NCI-H2107 (cell line): ENCODE measurements around the gene ZNG1B.
"Not testable (repeated sequence)": the region's sequence is repeated elsewhere in the genome, so short reads cannot be mapped to it uniquely, and the experiment has no call there.

Experiments
- DNase-seq: peaks from one replicate; lab custom pipeline; 2025; lab: John Stamatoyannopoulos, UW

The ZNG1B gene

DNA sequence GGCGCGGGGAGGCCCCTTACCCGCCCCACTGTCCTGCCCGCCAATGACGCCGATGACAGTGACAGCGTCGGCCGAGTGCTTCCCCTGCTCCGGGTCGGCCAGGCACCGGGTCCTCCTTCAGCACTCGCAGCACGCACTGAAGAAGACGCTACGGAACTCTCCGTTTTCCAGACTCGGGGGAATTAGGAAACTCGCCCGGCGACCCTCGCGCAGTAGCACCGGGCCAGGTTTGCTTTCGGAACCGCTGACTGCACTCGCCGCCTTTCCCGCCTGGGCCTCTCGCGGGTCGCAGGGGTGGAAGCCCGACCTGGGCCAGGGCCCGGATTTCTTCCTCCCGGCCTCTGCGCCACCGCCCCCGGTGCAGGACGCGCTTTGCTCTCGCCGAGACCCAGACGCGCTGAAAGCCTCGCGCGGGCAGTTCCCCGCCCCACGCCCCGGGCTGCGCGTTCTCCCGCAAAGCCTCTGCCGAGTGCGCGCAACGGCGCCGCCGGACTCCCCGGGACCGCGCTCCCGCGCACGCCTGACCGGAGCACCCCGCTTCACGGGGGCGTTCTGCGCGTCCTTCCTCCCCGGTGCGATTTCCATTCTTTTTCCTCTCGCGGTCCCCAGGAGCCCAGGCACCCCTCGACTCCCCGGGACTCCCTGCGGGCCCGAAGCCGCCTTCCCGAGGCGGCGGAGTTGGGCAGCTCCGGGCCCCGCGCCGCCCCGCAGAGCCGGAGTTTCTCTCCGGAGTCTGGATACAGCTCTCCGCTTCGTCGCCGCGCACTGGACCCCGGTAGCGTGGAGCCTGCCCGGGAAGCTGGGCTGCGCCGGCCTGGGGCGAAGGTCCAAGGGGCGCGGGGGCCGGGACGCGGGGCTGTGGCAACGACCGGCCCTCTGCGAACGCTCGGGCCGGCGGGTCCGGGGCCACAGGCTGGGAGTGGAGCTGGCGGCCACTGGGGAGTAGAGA is 65.9 kb downstream of the ZNG1B start:
- DNase-seq: not testable (repeated sequence)

DNA sequence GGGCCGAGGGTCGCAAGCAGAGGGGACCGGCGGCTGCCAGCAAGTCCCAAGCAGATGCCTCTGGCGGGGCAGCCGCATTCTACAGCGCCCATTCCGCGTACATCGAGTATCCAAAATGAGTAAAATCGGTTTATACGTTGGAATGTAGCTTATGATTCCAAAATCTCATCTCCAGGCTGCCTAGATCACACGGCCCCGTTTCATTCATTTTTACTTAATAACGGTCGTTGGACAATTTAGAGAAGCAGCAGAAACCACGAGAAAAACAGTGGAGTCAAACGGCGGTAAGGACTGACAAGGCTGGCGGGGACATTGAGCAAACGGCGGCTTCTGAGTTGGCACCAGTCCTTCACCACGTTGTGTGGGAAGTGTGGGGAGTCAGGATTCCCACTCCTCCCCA is 66.6 kb downstream of the ZNG1B start:
- not testable (repeated sequence) for DNase-seq

DNA sequence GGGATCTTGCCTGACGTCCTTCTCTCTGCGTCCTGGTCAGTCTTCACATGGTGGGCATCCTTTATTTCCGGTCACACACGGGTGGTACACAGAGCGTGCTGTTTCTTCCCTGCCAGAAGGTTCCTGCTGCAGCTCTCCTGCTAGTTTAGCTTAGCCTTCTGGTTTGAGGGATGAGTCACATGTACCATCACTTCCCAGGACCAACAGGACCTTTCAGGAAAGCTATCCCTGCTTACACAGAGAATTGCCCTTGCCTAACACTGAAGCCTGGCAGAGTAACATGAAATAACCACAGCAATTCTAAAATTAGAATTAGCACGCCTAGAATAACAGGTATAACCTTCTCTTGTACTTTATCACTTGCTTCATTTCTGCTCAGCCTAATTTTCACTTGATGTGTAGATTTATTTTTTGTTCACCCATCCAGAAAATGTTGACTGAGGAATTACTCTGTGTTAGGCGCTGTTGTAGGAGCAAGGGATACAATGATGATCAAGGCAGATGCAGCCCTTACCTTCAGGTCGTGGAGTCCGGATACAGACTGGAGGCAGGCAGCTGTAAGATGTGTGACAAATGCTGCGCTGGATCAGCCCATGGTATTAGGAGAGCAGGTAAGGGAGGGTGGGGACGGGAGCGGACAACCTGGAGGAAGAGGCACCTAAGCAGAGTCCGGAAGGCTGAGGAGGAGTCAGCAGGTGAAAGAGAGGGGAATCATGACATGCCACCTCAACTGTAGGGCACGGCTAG is 70.1 kb downstream of the ZNG1B start:
- not testable (repeated sequence) for DNase-seq

DNA sequence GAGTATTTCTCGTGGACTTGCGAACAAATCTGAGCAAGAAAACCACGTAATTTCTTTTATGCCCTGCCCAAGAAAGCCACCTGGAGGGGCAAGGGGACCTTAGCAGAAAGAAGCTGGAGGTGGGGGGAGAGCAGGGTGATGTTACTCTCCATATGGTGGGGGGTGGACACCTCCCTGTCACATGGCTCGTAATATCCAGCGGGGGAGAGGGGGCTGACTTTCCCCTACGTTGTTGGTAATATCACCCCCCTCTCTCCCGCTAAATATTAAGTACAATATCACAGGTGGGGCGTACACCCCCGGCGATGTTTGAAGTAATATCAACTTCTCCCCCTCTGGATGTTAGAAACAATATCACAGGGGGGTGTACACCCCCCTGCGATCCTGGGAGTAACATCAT is 70.7 kb downstream of the ZNG1B start:
- DNase-seq: not testable (repeated sequence)

DNA sequence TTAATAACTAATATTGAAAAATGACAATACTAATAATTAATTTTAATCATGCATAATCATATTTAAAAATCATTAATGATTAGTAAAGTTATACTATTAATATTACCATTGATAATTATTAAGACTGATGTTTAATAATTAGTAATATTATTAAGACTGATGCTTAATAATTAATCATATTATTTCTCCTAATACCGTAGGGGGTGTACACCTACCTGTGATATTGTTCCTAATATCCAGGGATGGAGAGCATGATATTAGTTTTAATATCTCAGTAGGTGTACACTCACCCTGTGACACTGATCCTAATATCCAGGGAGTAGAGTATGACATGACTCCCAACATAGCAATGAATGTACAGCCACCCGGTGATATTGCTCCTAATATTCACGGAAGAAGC is 73.4 kb downstream of the ZNG1B start:
- DNase-seq: not testable (repeated sequence)

DNA sequence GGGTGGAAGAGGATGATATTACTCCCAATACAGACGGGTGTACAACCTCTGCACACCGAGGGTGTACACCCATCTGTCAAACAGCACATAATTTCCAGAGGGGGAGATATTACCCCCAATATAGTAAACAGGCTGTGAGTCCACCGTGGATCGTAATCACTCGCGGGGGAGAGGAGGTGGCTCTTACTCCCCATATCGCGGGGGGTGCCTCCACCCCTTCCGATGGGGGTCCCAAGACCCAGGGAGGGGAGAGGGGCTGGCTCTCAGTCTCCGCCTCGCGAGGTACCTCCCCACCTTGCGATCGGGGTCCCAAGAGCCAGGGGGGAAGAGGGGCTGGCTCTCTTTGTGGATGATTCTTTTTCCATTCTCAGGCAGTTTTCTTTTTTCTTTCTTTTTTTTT is 74.4 kb downstream of the ZNG1B start:
- not testable (repeated sequence) for DNase-seq

DNA sequence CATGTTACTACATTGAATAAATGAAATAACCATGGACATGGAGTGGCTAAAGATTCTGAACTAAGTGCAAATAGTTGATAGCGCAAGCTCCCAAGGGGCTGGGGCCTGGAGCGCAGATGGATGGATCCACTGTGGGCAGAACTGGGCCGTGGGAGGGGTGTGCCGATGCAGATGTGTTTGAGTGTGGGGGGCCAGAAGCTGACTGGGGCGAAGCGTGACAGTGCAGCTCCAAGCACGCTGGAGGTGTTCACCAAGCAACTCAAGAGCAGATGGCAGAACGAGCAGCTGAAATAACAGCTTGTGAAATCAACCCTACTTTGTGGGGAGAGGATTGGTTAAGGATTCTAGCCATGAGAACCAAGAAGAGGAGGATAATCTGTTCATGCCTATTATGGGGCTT is 78.0 kb downstream of the ZNG1B start:
- DNase-seq: not testable (repeated sequence)

DNA sequence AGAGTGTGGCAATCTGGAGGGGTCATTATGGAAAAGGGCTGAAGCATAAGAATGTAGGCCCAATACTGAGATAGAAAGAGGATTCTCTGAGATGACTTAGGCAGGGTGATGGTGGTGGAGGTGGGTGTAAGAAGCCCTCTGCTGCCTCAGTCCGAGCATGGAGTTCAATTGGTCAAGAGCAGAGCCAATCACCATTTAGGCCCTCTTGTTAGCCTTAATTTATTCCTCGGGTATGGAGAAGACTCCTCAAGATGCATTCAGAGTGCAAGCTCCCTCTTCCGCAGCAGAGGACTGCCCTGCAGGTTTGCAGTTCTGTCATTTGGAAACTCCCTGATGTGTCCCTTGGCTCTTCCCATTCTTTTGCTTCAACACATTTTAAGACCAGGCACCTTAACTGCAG is 78.5 kb downstream of the ZNG1B start:
- DNase-seq: not testable (repeated sequence)

DNA sequence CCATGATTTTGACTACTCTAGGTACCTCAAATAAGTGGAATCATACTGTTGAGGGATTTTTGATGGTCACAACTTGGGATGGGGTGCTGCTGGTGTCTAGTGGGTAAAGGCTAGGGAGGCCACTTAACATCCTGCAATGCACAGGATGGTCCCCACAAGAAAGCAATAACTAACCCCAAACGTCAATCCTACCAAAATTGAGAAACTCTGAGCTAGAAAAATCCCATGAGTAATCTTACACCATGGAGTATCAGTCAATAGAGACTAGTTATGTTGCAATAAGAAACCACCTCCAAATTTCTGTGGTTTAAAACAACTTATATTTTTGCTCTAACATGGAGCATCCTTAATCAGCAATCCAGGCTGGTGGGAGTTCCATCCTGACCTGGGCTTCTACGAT is 79.5 kb downstream of the ZNG1B start:
- not testable (repeated sequence) for DNase-seq

DNA sequence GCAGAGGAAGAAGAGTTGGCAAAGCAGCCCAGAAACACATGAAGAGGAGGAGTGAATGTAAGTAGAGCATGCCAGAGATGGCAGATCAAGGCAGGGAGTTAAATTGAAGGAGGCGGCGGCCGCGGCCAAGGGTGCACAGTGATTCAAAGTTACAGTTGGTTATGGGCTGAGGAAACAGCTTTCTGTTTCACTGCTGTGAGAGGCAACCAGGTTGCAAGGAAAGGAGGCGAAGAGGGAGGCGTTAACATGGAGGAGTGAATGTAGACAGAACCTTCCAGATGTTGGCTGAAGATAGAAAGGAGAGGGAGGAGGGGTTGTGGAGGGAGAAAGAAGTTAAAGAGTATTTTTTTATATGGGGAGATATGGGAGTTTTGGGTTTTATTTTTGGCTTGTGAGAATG is 83.3 kb downstream of the ZNG1B start:
- not testable (repeated sequence) for DNase-seq

DNA sequence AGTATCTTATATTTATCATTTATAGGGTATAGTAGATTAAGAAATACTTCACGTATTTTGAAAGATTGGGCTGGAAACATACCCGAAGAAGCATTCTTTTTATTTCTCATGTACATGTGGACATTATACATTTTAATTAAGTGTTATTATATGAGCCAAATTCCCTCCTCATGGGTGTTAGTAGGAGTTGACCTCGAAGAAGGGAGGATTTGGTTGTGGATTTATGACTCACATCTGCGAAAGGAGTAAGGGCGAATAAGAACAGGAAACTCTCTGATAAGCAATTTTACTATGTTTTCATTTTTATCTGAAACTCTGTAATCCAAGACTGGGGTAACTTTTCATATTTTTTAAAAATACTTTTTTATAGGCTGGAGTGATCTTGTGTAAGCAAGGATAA is 84.0 kb downstream of the ZNG1B start:
- DNase-seq: not testable (repeated sequence)

DNA sequence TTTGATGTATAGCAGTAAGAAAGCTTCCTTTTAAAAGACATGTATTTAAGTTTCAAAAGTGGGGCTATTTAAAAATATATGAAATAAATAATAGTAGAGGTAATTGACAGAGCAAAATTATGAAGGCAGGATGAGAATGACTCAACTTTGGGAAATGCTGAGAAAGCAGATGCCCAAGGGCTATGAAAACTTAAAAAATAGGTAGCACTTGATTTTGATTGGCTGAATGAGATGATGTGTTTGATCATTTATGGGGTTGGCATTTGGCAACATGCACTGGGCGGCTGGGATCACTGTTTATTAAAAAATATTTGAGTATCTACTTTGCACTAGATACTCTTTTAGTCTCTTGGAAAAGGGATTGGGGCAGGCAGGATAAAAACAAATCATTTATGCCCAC is 87.5 kb downstream of the ZNG1B start:
- DNase-seq: not testable (repeated sequence)

DNA sequence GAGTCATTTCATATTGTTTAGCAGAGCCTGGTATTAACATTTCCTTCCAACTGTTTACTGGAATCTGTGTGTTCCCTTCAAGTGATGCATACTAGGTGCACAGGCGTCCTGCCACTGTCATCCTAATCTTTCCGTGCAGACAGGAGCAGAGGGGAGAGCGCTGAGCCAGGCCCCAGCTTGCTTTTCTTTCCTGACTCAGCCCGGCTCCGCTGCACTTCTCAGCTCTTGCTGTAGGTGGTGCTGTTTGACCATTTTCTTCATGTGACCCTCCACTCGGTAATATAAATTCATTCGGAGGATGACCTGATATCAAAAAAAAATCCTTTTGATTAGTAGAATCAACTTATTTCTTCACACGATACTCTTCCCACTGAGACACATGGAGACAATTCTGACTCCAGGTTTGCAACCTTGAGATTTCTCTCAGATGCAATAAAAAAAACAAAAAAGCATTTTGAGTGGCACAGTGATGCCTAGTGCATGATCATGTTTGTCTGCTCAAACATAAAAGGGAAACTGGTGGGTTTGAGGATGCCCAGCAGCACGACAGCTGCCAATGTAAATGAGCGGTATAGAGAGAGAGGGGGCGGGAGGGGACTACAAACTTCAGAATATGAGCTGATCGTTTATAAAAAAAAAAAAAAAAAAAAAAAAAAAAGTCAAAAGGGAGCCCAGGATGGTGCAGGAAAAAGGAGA is 90.0 kb downstream of the ZNG1B start:
- DNase-seq: not testable (repeated sequence)

DNA sequence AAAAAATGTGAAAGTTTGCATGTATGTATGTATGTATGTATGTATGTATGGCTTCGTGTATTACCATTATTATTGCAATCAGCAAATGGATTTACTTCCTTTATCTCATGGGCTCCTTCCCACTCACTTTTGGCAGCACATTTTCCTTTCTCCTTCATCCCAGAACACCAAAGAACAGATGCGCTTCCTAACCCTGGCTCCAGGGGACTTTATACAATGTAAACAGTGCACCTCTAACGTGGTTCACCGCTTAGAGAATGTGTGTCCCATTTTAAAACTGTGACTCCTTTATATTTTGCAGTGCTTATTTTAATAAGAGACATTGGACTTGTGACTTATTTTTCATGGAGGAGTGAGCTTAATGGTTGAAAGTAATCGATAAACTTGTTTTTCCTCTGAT is 90.6 kb downstream of the ZNG1B start:
- DNase-seq: not testable (repeated sequence)

DNA sequence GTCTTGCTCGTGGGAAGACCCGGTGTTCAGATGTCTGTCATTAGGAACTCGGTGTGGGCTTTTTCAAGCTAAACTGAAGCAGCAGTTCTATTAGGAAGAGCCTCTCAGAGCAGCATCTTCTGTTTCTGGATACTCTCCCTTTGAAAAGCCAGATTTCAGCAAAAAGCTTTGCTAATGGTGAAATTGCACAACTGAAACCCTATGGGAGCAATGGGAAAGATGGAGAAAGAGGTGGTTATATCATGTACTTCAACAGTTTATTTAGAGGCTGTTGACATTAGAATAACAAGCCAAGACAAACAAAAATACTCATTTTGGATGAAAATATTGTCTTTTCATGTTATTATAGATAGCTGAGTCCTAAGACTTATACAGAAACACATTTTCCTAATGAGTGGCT is 91.4 kb downstream of the ZNG1B start:
- DNase-seq: not testable (repeated sequence)

DNA sequence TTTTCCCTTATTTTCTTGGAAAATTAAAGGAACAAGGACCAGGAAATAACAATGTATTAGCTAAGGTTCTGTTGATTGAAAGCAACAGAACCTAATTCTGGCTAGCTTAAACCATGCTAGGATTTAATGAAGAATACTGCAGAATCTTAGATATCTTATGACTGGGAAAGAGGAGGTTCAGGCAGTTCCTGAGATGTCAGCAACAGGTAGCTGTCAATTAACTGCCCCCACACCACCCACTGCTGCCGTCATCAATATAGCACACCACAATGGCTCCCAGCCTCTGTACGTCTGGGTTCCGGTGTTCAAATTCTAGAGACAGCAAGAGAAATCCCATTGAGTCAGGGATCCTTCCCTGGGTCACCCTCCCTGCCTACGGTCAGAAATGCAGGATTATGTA is 95.5 kb downstream of the ZNG1B start:
- not testable (repeated sequence) for DNase-seq

DNA sequence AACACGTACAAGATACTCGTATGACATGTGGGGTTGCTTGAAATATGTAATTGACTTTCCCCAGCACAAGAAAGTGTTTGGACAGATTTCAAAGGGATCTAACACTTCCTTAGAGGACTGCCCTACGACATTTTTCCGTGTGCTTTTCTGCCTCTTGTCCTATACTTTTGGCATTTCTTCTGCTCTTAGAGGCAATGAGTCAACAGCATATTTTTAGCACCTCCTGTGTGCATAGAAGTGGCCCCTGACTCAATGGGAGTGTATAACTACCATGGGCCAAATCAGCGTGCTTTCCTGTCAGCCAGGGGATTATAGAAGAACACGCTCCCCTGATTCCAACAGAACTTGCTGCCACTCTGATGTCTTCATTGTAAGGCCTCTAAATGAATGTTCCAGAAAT is 99.1 kb downstream of the ZNG1B start:
- not testable (repeated sequence) for DNase-seq

DNA sequence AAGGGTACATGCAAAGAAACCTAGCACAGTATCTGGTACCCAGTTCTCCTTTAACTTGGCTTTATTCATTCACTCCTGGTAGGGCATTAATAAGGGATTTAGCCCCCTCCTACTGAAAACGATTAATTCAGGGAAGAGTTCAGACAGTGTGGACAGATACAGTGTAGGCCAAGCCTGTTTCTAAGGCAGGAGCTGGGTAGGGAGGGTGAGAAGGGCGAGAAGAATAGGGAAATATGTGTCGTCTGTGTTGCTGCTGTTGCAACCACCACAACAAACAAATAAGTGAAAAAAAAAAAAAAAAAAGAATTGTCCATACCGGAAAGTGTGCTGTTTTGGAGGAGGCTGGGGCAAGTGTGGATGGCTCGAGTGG is 103.3 kb downstream of the ZNG1B start:
- not testable (repeated sequence) for DNase-seq

DNA sequence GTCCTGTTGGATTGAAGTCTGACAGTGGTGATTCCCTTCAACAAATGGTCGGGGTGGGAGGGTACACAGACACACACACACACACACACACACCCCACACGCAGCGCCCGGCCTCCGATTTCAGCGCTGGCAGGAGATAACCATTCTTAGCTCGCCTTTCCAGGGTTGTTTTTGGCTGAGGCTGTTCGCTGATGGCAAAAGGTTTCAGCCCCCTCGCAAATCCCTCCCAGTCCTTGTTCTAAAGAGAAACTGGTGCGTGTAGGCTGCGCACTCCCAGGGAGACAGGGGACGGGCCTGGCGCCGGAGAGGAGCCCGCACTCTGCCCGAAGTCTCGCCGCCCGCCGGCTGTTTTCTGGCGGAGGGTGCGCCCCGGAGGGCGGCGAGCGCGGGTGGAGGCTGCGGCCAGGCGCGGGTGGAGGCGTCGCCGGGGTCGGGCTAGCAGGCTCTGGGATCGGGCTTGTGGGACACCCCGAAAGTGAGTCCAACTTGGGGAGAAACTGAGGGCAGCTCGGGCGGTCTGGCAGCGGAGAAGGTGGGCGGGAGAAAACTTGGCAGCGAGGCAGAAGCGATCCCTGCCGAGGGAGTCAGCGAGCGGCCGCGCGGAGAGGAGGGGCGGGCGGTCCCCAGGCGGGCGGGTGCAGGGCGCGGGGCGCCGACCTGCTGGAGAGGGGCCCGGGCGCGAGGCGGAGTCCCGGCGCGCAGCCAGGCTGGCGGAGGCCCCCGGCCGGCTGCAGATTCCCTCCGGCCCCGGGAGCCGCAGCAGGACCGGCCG is 103.9 kb downstream of the ZNG1B start:
- DNase-seq: not testable (repeated sequence)

DNA sequence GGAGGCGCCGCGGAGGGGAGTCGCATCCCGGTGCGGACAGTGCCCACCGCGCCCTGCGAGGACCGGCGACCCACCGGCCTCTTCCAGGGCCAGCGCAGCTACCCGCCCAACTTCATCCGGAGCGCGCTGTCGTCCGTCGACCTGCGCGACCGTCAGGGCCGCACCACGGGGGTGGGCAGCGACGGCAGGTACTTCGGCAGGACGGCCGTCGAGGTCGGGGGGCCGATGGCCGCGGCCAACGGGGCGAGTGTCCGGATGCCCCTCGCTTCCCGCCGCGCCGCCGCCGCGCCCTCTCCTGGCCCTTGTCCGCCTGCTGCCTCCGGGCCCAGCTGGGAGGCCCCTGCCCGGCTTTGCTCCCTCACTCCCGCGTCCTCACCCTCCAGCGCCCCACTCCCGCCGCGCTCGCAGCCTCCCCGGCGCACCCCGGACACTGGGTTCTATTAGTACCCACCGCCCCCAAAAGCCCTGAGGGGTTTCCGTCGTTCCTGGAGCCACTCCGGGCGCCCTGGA is 104.5 kb downstream of the ZNG1B start:
- DNase-seq: not testable (repeated sequence)

DNA sequence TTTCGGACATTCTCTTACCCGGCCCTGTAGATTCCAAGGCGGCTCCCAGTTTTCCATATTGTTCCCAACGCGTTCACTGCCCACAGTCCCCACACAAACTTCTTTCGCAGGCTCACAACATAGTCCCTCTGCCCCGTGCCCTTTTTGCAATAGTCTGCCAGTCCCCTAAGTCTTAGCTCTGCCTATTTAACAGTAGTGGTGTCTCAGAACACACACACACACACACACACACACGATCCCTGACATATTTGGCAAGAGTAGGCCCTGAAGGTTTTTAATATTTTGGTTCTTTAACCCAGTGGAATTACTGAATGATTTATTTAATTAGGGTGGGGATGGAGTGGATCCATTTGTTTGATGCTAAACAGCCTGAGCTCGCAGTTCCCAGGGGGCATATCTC is 105.0 kb downstream of the ZNG1B start:
- DNase-seq: not testable (repeated sequence)
